Stimulated activated CD8-positive, alpha-beta memory T cell treated with anti-CD3 and anti-CD28 coated beads, Interleukin-15, amount 100 ng/mL, for 4 hours (primary cell): ENCODE data around the gene EFCAB6.

Source experiments
- DNase-seq, 2 donors: peaks; one replicate each; pipeline ENCODE4 v3.0.0-alpha.2; 2020; ENCODE audit warnings: low read depth in 2 of 2

The EFCAB6 gene

GRCh38 chr22:43819421-43819921 lies 7.4 kb upstream of the EFCAB6 start:
- no peak for DNase-seq

GRCh38 chr22:43818981-43819380 lies 6.9 kb upstream of the EFCAB6 start:
- no peak for DNase-seq

GRCh38 chr22:43817402-43817801 lies 5.3 kb upstream of the EFCAB6 start:
- no peak for DNase-seq

- no peak for DNase-seq
These were observed 2.2 kb upstream of the EFCAB6 start for GRCh38 chr22:43814264-43814663.

GRCh38 chr22:43812890-43813289 lies 785 bp upstream of the EFCAB6 start:
- DNase-seq = no peak

GRCh38 chr22:43811777-43812148 lies 342 bp downstream of the EFCAB6 start:
- DNase-seq = no peak

- no peak for DNase-seq
These were observed 9.1 kb downstream of the EFCAB6 start for GRCh38 chr22:43802897-43803495.

- no peak for DNase-seq
These were observed 11.1 kb downstream of the EFCAB6 start for GRCh38 chr22:43800970-43801369.

- DNase-seq = no peak
These were observed 13.6 kb downstream of the EFCAB6 start for GRCh38 chr22:43798492-43798891.

- no peak for DNase-seq
These were observed 15.5 kb downstream of the EFCAB6 start for GRCh38 chr22:43796567-43796966.

- no peak for DNase-seq
These were observed 16.8 kb downstream of the EFCAB6 start for GRCh38 chr22:43795320-43795719.

GRCh38 chr22:43792905-43793304 lies 19.2 kb downstream of the EFCAB6 start:
- DNase-seq = no peak

GRCh38 chr22:43789452-43789851 lies 22.7 kb downstream of the EFCAB6 start:
- DNase-seq = no peak

- no peak for DNase-seq
These were observed 28.3 kb downstream of the EFCAB6 start for GRCh38 chr22:43783777-43784176.

GRCh38 chr22:43782448-43782847 lies 29.7 kb downstream of the EFCAB6 start:
- DNase-seq = no peak

GRCh38 chr22:43777286-43777685 lies 34.8 kb downstream of the EFCAB6 start:
- DNase-seq = no peak

GRCh38 chr22:43776081-43776670 lies 35.9 kb downstream of the EFCAB6 start:
- DNase-seq = no peak

- DNase-seq = no peak
These were observed 37.7 kb downstream of the EFCAB6 start for GRCh38 chr22:43774318-43774915.

GRCh38 chr22:43772831-43773230 lies 39.3 kb downstream of the EFCAB6 start:
- no peak for DNase-seq

- DNase-seq = no peak
These were observed 56.7 kb downstream of the EFCAB6 start for GRCh38 chr22:43755452-43755851.

GRCh38 chr22:43755011-43755410 lies 57.1 kb downstream of the EFCAB6 start:
- no peak for DNase-seq

GRCh38 chr22:43754176-43754575 lies 57.9 kb downstream of the EFCAB6 start:
- DNase-seq = no peak

- no peak for DNase-seq
These were observed 58.4 kb downstream of the EFCAB6 start for GRCh38 chr22:43753688-43754087.
